CD4-positive, alpha-beta T cell treated with Interferon gamma for 1 hour (primary cell): Measurements from ENCODE around the gene RASA3.
A peak's percentile ranks its signal among the peaks of the same experiment; 100 is the strongest.

Source experiments
- DNase-seq: peaks from one replicate; pipeline ENCODE4 v3.0.0-alpha.2; 2020

The RASA3 gene

GRCh38 chr13:113942591-113943103, 189.8 kb downstream of the RASA3 start:
- DNase-seq: no peak

DNA sequence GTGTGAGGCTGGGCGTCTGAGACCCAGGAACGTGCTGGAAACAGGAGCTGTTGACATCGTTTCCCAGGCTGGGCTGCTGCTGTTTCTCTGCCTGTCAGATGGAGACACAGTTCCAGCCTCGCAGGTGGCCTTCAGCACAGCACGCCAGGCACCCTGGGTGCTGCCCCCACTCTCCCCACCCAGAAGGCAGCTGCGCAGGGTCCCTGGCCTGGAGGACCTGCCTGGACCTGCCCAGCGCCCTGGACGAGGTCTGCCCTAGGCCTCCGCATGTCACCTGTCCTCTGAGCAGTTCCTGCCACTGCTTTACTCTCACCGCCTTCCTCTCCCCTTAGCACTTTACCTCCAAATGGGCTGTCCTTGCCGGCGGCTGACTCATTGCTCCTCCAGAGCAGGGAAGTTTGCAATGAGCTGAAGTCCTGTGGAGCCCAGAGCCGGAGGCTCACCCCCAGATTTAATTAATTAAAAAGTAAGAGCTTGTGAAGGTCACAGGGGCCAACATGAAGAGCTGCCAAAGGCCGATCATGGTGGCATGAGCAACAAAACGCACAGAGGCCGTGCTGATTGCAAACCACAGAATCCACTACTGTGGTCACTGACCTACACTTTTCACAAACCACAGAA, 190.7 kb downstream of the RASA3 start:
- DNase-seq: no peak

GRCh38 chr13:113939944-113940297, 192.5 kb downstream of the RASA3 start:
- DNase-seq: no peak

DNA sequence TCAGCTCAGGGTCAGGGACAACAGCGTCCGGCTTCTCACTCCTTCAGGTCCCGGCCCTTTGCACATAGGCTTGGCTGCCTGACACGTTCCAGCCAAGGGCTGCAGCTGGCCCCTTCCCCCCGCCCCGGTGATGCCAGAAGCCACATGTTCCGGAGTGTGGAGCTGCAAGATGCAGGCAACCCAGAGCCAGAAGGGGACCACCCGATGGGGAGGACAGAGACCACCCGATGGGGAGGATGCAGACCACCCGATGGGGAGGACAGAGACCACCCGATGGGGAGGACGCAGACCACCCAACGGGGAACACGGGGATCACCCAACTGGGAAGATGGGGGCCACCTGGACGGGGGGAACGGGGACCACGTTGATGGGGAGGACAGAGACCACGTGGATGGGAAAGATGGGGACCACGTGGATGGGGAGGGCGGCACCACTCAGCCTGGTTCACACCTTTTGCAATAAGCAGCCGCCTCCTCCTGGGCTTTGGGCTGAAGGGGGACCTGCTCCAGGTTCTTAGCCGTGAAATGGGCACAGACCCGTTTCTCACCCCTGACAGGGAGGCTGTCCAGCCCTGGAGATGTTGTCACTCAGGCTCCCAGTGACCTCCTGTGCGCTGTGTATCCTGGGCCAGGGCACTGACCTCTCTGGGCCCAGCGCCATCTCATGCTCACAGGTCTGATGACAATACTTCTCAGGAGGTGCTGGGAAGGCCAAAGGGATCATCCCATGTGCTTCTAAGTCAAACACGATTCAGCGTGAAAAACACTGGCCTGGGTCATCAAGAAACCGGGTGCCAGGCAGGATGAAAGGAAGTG, 193.1 kb downstream of the RASA3 start:
- DNase-seq: no peak

DNA sequence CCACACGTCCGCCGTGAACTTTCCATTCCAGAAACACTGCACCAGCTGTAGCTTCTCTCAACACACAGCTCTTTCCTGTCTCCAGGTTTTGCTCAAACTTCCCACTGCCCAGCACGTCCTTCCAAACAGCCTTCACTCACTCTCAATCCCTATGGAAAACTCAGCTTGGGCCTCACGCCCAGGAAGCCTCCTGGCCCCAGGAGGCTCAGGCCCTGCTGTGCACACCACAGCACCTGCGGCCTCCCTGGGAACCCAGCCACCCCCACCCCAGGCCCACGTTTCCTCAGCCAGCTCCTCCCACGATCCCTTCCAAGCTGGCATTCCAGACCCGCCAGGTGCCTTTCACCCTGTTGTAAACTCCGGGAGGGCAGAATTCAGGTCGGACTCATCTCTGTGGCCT, 193.7 kb downstream of the RASA3 start:
- no peak for DNase-seq

DNA sequence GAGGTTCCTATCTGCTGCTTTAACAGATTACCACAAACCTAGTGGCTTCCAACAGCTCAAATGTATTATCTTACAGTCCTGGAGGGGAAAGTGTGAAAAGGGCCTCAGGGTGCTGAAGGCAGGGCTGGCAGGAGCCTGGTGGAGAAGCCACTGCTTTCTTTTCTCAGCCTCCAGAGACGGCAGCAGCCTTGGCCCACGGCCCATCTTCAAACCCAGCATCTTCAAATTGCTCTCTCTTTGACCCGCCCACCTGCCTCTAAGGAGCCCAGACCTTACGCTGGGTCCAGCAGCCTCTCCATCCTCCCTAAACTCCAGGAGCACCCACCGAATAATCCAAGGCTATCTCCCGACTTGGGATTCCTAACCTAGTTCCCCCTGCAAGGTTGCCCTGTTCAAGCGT, 194.2 kb downstream of the RASA3 start:
- DNase-seq: no peak

DNA sequence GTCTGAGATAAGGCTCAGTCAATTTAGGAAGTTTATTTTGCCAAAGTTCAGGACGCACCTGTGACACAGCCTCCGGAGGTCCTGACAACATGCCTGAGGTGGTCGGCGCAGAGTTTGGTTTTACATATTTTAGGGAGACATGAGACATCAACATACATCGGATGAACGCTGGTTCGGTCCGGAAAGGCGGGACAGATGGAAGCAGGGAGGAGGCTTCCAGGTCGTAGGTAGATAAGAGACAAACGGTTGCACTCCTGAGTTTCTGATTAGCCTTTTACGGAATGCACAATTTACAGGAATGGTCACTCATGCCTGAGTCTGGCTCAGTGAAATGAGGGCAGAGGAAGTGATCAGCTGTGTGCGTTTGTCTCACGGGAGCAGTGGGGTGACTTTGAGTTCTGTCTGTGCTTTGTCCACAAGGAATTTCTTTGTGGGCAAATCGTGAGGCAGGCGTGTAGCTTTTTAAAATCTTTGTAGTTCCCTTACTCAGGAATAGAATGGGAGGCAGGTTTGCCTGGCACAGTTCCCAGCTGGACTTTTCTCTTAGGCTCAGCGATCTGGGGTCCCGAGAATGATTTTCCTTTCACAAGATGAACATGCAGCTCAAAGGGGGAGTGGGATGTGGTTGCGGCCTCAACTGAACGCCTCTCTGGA, 194.8 kb downstream of the RASA3 start:
- DNase-seq: no peak

DNA sequence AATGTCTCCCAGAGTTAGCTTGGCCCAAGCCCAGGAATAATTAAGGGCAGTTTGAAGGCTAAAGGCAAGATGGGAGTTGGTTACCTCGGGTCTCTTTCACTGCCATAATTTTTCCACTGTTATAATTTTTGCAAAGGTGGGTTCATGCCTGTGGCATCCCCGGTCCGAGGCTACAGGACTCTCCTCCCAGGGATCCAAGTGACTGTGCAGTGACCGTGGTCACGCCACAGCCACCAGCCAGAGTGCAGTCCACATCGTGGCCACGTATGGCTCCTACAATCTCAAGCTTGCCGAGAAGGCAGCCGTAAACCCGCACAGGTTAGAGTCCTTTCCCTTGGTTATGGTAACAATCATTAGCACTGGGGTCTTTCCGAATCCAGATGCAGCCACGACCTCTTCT, 195.3 kb downstream of the RASA3 start:
- no peak for DNase-seq

GRCh38 chr13:113936166-113936965, 196.1 kb downstream of the RASA3 start:
- no peak for DNase-seq

DNA sequence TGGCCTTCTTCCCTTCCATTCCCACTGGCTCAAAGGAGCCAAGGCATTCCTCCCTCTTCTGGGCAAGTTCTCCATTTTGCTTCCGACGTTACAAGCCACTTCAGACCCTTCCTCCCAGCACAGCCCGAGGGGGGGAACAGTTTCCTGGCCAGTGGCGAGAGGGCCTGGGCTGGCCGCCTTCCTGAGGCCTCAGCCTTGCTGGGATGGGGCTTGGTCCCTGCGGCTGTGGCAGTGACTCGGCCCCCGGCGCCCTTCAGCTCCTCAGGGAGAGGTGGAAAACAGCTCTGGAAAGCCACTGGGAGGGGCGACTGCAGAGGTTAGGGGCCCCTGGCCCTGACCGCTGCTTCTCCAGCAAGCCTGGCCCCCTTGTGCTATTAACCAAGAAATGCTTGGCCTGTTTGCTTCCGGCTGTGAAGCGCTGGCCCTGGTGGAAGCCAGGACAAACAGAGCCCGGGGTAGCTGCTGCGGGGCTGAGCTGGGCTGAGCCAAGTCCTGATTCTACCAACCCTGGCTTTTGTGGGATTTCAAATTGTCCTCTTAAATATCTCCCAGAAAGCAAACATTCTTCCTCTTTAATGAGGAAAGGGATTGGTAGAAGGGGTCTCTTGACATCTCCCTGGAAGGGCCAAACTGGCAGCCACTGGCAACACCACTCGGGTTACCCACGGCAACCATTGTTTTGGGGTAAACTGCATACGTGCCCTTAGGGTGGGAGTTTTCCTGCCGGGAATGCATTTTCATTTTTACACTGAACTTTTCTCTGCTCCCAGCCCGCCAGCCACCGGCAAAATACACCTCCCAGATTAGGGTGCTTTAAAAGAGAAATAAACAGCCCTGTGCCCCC, 197.2 kb downstream of the RASA3 start:
- no peak for DNase-seq

DNA sequence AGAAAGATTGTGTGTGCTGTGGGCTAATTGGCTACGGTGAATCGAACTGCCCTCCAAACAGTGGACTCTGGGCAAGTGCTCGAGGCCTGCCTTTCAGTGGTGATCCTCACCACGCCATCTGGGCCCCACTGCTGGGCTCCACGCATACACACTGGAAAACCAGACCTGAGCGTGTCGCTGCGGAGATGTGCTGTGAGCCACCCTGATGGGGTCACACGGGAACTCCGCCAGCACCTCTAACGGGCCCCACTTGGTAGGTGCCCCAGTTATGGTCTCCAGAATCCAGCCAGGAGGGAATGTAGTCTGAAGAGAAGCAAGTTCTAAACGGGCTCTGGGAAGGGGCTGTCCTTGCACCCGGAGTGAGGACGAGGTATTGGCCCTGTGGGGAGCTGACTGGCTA, 197.8 kb downstream of the RASA3 start:
- DNase-seq: no peak

- no peak for DNase-seq
Observed at GRCh38 chr13:113933901-113934300, 198.5 kb downstream of the RASA3 start.

DNA sequence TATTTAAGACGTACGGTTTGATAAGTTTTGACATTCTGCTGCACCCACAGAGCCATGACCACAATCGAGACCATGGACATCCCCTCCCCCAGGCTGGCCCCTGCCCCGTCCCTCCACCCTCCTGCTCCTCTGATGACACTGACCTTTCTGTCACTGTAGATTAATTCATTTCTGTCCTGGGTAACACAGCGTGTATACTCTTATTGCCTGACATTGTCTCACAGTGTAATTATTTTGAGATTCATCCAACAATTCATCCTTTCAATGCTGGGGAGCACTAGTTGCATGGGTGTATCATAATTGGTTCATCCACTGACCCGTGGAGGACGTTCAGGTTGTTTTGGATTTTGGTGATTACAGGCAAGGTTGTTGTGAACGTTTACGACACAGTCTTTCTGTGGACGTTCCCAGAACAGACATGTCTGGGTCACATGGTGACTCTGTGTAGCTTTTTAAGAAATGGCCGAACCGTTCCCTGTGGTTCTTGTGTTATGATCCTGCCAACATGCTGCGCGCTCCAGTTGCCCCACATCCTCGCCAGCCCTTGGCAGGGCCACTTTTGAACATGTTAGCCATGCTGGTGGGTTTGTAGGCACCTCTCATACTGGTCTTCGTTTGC, 200.5 kb downstream of the RASA3 start:
- DNase-seq: no peak

- peak; percentile 31 for DNase-seq
Observed at GRCh38 chr13:113930671-113931637, 201.5 kb downstream of the RASA3 start.

GRCh38 chr13:113929628-113930615, 202.5 kb downstream of the RASA3 start:
- no peak for DNase-seq

DNA sequence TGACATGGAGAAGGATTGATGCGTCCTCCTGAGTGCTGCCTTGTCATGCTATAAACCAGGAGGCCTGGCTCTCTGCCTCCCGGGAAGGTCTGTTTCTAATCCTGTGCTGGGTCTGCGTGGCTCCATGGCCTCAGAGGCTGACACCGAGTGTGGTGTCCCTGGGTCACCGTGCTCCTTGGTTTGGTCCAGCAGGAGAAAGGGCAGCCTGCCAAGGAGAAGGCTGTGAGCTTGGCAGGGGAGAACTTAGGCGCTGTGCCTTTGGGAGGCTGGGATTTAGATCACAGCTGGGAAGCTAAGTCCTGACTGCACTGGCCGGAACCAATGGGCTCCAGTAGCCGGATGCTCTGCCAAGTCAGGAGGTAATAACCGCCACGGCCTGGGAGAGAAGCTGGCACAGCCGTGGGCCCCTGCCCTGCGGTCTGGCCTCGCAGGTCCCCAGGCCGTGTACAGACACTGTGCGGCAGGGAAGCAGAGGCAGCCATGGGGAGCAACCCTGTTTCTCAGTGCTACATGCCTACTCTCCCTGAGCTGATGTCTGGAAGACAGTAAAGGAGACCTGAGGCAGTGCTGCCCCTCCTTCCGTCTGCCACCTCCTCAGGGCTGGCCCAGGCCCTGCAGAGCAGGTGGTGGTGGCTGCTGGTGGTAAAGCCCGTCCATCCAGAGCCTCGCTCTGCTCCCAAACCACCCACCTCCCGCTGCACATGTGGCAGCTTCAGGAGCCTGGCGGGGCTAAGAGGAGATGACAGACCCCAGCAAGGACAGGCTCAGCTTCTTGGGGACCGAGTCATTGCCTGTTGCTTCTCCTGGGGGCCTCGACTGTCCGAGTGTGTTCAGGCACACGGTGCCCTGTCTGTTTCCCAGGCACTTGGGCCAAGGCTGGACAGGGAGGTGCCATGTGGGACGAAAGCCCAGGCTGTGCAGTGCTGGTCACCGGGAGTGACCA, 203.5 kb downstream of the RASA3 start:
- no peak for DNase-seq
